HAP-1 (cell line): ENCODE measurements around the gene KRT85.
"Not testable (repeated sequence)": the region's sequence is repeated elsewhere in the genome, so short reads cannot be mapped to it uniquely, and the experiment has no call there.

Experiments
- DNase-seq, 2 experiments: peaks; one replicate each; pipeline ENCODE4 v3.0.0-alpha.2; 2016 to 2020; ENCODE audit warnings: low spot score in 2 of 2
- H3K27me3 ChIP-seq: fragments of 250-450 bp; sonication (Bioruptor Pico); 2 replicates; pipeline ENCODE4 v1.5.1; 2020; ENCODE audit warnings: low read depth, mild to moderate bottlenecking, moderate library complexity
- H3K36me3 ChIP-seq: fragments of 250-450 bp; sonication (Bioruptor Pico); replicated peaks from 2 replicates; pipeline ENCODE4 v1.5.1; 2020; ENCODE audit warnings: mild to moderate bottlenecking
- H3K4me1 ChIP-seq: fragments of 250-450 bp; sonication (Bioruptor Pico); 2 replicates; pipeline ENCODE4 v1.5.1; 2020; ENCODE audit warnings: mild to moderate bottlenecking
- H3K4me3 ChIP-seq: fragments of 250-450 bp; sonication (Bioruptor Pico); 2 replicates; pipeline ENCODE4 v1.5.1; 2020; ENCODE audit warnings: mild to moderate bottlenecking, moderate library complexity
- H3K9me3 ChIP-seq: fragments of 250-450 bp; sonication (Bioruptor Pico); 2 replicates; pipeline ENCODE4 v1.5.1; 2020; ENCODE audit warnings: mild to moderate bottlenecking, moderate library complexity
- in situ Hi-C: fragments of 300-500 bp; cut with MboI; formaldehyde crosslinking; loops from 3 replicates; pipeline ENCODE4 v1.14.3; 2020; ENCODE audit warnings: low sequenced_read_pairs, inconsistent platforms, mixed read lengths

The KRT85 gene

DNA sequence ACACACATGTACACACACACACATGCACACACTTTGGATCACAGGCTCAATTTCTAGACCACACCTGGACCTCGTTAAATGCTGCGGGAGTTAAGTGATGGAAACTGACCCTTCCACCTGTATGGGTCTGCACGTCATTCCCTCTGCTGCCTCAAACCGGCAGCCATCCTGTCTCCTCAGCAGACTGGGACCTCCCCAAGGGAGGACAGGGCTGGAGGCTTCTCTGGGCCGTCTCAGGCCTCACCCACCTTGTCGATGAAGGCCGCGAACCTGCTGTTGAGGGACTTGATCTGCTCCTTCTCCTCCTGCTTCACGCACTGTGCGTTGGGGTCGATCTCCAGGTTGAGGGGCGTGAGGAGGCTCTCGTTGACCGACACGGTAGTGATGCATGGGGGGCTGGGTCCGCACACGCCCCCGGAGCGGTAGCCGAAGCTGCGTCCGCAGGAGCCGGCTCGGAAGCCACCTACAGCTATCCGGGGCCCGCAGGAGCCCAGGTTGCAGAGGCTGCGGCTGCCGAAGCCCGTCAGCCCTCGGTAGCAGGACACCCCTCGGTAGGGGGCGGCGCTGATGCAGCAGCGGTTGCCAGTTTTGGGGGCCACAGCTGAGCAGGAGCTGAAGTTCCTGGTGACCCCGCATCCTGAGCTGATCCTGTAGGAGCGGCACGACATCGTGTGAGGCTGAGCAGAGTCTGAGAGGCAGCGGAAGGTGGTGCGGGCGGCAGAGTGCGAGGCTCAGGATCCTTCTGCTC, at the start of gene KRT85:
TSS of gene KRT85 (minus strand) at position 744 of the 748 bp plus-strand sequence. CDS start at position 668, 76 bp downstream.
- H3K9me3 ChIP-seq, result no peaks in the 10 kb centered on the region
- H3K4me3 ChIP-seq, result no peak within 1 kb of the TSS
- H3K4me1 ChIP-seq, result no peaks in the 10 kb centered on the region
- no peak for DNase-seq
- H3K27me3 ChIP-seq, result peaks cover 21% of the 10 kb centered on the region
- no peaks in the 10 kb centered on the region for H3K36me3 ChIP-seq
- in situ Hi-C loops, result loop anchor here (10.0 kb wide), 1 partner anchor 508 kb away; no protein-coding TSS in a partner anchor

- Histone ChIP-seq H3K9me3 (no peaks in the 10 kb centered on the region), H3K27me3 (no peaks in the 10 kb centered on the region), H3K4me3 (no peak overlapping the region), H3K4me1 (no peaks in the 10 kb centered on the region), H3K36me3 (no peaks in the 10 kb centered on the region)
- DNase-seq, result no peak
- in situ Hi-C loops, result no loop called here
These were observed 49.5 kb upstream of the KRT85 start for GRCh38 chr12:52416795-52417194.

- Histone ChIP-seq H3K27me3 (no peaks in the 10 kb centered on the region), H3K4me1 (no peaks in the 10 kb centered on the region), H3K36me3 (no peaks in the 10 kb centered on the region), H3K9me3 (no peaks in the 10 kb centered on the region), H3K4me3 (no peak overlapping the region)
- in situ Hi-C loops, result no loop called here
- DNase-seq, result no peak
These were observed 48.8 kb upstream of the KRT85 start for GRCh38 chr12:52415870-52416750.

GRCh38 chr12:52414936-52415335, 47.7 kb upstream of the KRT85 start:
- Histone ChIP-seq H3K4me1 (no peaks in the 10 kb centered on the region), H3K9me3 (no peaks in the 10 kb centered on the region), H3K4me3 (no peak overlapping the region), H3K27me3 (no peaks in the 10 kb centered on the region), H3K36me3 (no peaks in the 10 kb centered on the region)
- no peak for DNase-seq
- in situ Hi-C loops, result no loop called here

GRCh38 chr12:52413782-52414345, 46.6 kb upstream of the KRT85 start:
- Histone ChIP-seq H3K9me3 (no peaks in the 10 kb centered on the region), H3K36me3 (no peaks in the 10 kb centered on the region), H3K27me3 (no peaks in the 10 kb centered on the region), H3K4me3 (no peak overlapping the region), H3K4me1 (no peaks in the 10 kb centered on the region)
- in situ Hi-C loops, result no loop called here
- no peak for DNase-seq

- in situ Hi-C loops, result no loop called here
- H3K36me3 ChIP-seq, result no peaks in the 10 kb centered on the region
- H3K9me3 ChIP-seq, result no peaks in the 10 kb centered on the region
- no peaks in the 10 kb centered on the region for H3K4me1 ChIP-seq
- H3K4me3 ChIP-seq, result no peak overlapping the region
- H3K27me3 ChIP-seq, result no peaks in the 10 kb centered on the region
- DNase-seq, result no peak
These were observed 45.9 kb upstream of the KRT85 start for GRCh38 chr12:52413202-52413601.

GRCh38 chr12:52411815-52412214, 44.5 kb upstream of the KRT85 start:
- no peaks in the 10 kb centered on the region for H3K9me3 ChIP-seq
- no peak for DNase-seq
- H3K27me3 ChIP-seq, result no peaks in the 10 kb centered on the region
- no peaks in the 10 kb centered on the region for H3K4me1 ChIP-seq
- no peaks in the 10 kb centered on the region for H3K36me3 ChIP-seq
- H3K4me3 ChIP-seq, result no peak overlapping the region
- in situ Hi-C loops, result no loop called here

DNA sequence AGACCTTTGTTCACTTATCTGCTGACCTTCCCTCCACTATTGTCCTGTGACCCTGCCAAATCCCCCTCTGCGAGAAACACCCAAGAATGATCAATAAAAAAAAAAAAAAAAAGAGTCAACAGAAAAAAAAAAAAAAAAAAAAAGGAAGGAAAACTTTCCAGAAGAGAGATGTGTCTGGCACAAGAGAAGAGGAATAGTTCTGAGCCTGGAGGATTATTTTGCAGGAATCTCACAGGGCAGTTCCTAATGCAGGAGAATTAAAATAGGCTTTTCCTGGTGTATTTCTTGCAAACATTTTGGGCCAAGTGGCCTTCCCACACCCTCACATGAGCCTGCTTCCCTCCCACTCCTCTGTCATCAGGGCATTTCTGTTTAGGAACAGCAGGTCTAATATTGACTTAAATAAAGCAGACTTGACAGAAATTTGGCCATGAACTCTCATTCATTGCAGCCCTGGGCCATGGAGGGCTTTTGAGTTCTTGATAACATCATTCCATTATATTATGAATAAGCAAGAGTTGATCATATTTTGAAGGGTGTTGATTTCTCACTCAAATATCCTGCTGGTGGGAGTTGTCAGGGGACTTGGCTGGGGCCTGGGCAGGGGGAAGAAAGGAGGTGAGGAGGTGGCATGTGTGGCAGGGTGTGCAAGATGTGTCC, 43.4 kb upstream of the KRT85 start:
- H3K4me3 ChIP-seq, H3K27me3 ChIP-seq, DNase-seq, H3K9me3 ChIP-seq, H3K4me1 ChIP-seq, in situ Hi-C loops, H3K36me3 ChIP-seq: not testable (repeated sequence)

GRCh38 chr12:52407918-52408317, 40.6 kb upstream of the KRT85 start:
- Histone ChIP-seq H3K36me3 (no peaks in the 10 kb centered on the region), H3K4me3 (no peak overlapping the region), H3K27me3 (no peaks in the 10 kb centered on the region), H3K4me1 (no peaks in the 10 kb centered on the region), H3K9me3 (no peaks in the 10 kb centered on the region)
- in situ Hi-C loops, result no loop called here
- DNase-seq, result no peak

- in situ Hi-C loops, result no loop called here
- no peak for DNase-seq
- H3K27me3 ChIP-seq, result no peaks in the 10 kb centered on the region
- H3K36me3 ChIP-seq, result no peaks in the 10 kb centered on the region
- no peak within 1 kb of the TSS for H3K4me3 ChIP-seq
- H3K9me3 ChIP-seq, result no peaks in the 10 kb centered on the region
- no peaks in the 10 kb centered on the region for H3K4me1 ChIP-seq
These were observed 38.7 kb upstream of the KRT85 start, which contains the start of gene KRT82 for GRCh38 chr12:52405922-52406385. TSS of gene KRT82 (minus strand) at chr12:52406335. CDS start at chr12:52406277, 58 bp downstream.

DNA sequence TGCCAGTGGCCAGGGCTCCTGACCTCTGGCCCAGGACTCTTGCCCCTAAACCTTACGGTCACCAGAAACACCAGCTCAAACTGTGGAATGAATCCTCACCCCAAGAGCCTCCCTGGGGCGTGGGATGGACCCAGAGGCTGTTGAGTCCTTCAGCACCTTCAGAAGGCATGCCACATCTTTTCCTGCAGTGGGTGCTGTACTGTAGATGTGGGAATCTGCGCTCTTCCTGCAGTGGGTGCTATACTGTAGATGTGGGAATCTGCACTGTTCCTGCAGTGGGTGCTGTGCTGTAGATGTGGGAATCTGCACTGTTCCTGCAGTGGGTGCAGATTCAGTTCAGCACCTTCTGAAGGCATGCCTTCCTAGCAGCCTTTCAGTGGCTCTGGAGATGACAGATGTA, 37.7 kb upstream of the KRT85 start:
- no peaks in the 10 kb centered on the region for H3K36me3 ChIP-seq
- H3K27me3 ChIP-seq, result no peaks in the 10 kb centered on the region
- in situ Hi-C loops, result no loop called here
- DNase-seq, result no peak
- H3K4me3 ChIP-seq, result no peak overlapping the region
- H3K4me1 ChIP-seq, result no peaks in the 10 kb centered on the region
- H3K9me3 ChIP-seq, result no peaks in the 10 kb centered on the region

DNA sequence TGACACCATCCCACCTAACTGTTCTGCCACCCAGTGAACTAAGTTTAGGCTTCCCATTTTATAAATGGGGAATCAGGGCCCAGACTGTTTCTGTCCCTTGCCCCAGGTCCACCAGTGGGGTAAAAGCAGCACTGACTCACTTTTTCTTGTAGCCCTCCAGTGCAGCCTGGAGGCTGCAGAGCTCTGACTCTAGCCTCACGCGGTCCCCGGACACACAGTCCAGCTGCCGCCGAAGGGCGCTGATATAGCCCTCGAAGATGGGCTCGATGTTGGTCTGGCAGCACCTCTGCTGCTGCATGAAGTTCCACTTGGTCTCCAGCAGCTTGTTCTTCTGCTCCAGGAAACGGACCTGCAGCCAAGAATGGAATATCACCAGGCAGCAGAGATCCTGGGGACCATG, 36.3 kb upstream of the KRT85 start:
- Histone ChIP-seq H3K4me1 (no peaks in the 10 kb centered on the region), H3K9me3 (no peaks in the 10 kb centered on the region), H3K4me3 (no peak overlapping the region), H3K36me3 (no peaks in the 10 kb centered on the region), H3K27me3 (no peaks in the 10 kb centered on the region)
- DNase-seq, result no peak
- in situ Hi-C loops, result no loop called here

DNA sequence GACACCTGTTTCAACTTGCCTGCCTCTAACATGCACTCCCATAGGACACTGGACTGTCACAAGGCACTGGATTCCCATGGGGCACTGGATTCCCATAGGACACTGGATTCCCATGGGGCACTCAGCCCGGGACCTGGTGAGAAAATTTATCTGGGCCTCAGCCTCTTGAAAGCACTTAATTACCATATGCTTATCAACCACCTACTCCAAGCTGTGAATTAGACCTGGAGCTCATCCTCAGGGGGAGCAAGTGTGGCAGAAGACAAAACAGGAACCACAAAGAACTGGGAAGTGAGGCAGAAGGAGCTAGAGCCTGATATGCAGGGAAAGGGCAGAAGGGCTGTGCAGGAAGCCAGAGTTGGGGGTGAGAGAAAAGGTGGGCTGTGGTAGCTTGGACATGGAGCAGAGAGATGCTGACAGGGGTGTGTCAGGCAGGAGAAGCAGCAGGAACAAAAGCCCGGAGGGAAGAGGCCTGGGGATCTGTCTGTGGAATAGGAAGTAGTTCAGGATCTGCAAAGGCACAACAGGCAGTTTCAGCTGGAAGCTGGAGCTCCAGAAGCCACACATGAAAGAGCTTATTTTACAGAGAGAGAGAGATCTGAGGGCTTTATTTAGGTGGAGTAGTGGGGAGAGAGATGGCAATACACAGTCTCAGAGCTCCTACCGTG, 35.7 kb upstream of the KRT85 start:
- Histone ChIP-seq H3K27me3 (no peaks in the 10 kb centered on the region; the same call in 1 of the 2 replicates), H3K9me3 (no peaks in the 10 kb centered on the region), H3K4me1 (no peaks in the 10 kb centered on the region), H3K36me3 (no peaks in the 10 kb centered on the region), H3K4me3 (no peak overlapping the region)
- DNase-seq, result no peak
- in situ Hi-C loops, result no loop called here
